Measurements from ENCODE around the gene RREB1.

GRCh38 chr6:7086488-7086887 is 21.3 kb upstream of the RREB1 start:
- TF ChIP-seq EZH2 (IDR thresholded peaks at IDR 0.05; ENCODE audit: insufficient read depth, poor library complexity, severe bottlenecking) (no peak), EZH2phosphoT487 (IDR thresholded peaks at IDR 0.05; ENCODE audit: insufficient read depth, low read depth) (no peak)
